ENCODE data around the gene SNAP23.

SNAP23 gene

GRCh38 chr15:42495361-42496212, at the start of gene SNAP23:
TSS of gene SNAP23 (plus strand) at chr15:42495634. CDS start at chr15:42511847, 16,213 bp downstream.
- ATAC-seq = peak; percentile 96
- H3K27me3 Mint-ChIP-seq = no peaks in the 10 kb centered on the region
- no peaks in the 10 kb centered on the region for H3K9me3 Mint-ChIP-seq
- H3K36me3 Mint-ChIP-seq = peaks cover 9% of the 10 kb centered on the region
- peak within 1 kb of the TSS; percentile 81 for H3K27ac Mint-ChIP-seq
- peaks cover 68% of the 10 kb centered on the region for H3K4me1 Mint-ChIP-seq
- peak within 1 kb of the TSS; percentile 95 for H3K4me3 Mint-ChIP-seq

- no peak for ATAC-seq
- Mint-ChIP-seq H3K27me3 (no peaks in the 10 kb centered on the region), H3K4me1 (peaks cover 6% of the 10 kb centered on the region), H3K27ac (no peak overlapping the region), H3K36me3 (peaks cover 65% of the 10 kb centered on the region), H3K4me3 (no peak overlapping the region), H3K9me3 (no peaks in the 10 kb centered on the region)
Observed at GRCh38 chr15:42447599-42447998, 47.8 kb upstream of the SNAP23 start.

- Mint-ChIP-seq H3K27ac (no peak overlapping the region), H3K36me3 (peaks cover 65% of the 10 kb centered on the region), H3K4me1 (peaks cover 6% of the 10 kb centered on the region), H3K27me3 (no peaks in the 10 kb centered on the region), H3K9me3 (no peaks in the 10 kb centered on the region), H3K4me3 (no peak overlapping the region)
- ATAC-seq = no peak
Observed at GRCh38 chr15:42448281-42448680, 47.2 kb upstream of the SNAP23 start.

GRCh38 chr15:42449770-42450424, 45.5 kb upstream of the SNAP23 start:
- Mint-ChIP-seq H3K4me1 (peaks cover 6% of the 10 kb centered on the region), H3K4me3 (no peak overlapping the region), H3K36me3 (peaks cover 56% of the 10 kb centered on the region), H3K27ac (no peak overlapping the region), H3K27me3 (no peaks in the 10 kb centered on the region), H3K9me3 (no peaks in the 10 kb centered on the region)
- ATAC-seq = no peak

- Mint-ChIP-seq H3K4me3 (no peak overlapping the region), H3K36me3 (peaks cover 51% of the 10 kb centered on the region), H3K4me1 (peaks cover 6% of the 10 kb centered on the region), H3K27ac (no peak overlapping the region), H3K9me3 (no peaks in the 10 kb centered on the region), H3K27me3 (no peaks in the 10 kb centered on the region)
- no peak for ATAC-seq
Observed at GRCh38 chr15:42450425-42450790, 45.0 kb upstream of the SNAP23 start.

GRCh38 chr15:42453826-42454225, 41.6 kb upstream of the SNAP23 start:
- Mint-ChIP-seq H3K4me3 (no peak overlapping the region), H3K4me1 (peaks cover 24% of the 10 kb centered on the region), H3K27me3 (no peaks in the 10 kb centered on the region), H3K36me3 (peaks cover 38% of the 10 kb centered on the region), H3K27ac (no peak overlapping the region), H3K9me3 (no peaks in the 10 kb centered on the region)
- ATAC-seq = no peak

- Mint-ChIP-seq H3K27ac (peak overlapping the region; percentile 30), H3K27me3 (no peaks in the 10 kb centered on the region), H3K4me1 (peaks cover 18% of the 10 kb centered on the region), H3K9me3 (no peaks in the 10 kb centered on the region), H3K36me3 (peaks cover 17% of the 10 kb centered on the region), H3K4me3 (no peak overlapping the region)
- no peak for ATAC-seq
Observed at GRCh38 chr15:42456531-42456930, 38.9 kb upstream of the SNAP23 start.

GRCh38 chr15:42456971-42457370, 38.5 kb upstream of the SNAP23 start:
- Mint-ChIP-seq H3K4me3 (no peak overlapping the region), H3K4me1 (peaks cover 18% of the 10 kb centered on the region), H3K36me3 (peaks cover 12% of the 10 kb centered on the region), H3K27me3 (no peaks in the 10 kb centered on the region), H3K27ac (peak overlapping the region; percentile 79), H3K9me3 (no peaks in the 10 kb centered on the region)
- ATAC-seq = no peak

GRCh38 chr15:42457445-42458442, 37.7 kb upstream of the SNAP23 start:
- H3K4me1 Mint-ChIP-seq = peaks cover 18% of the 10 kb centered on the region
- no peaks in the 10 kb centered on the region for H3K27me3 Mint-ChIP-seq
- peak; percentile 77 for ATAC-seq
- H3K36me3 Mint-ChIP-seq = peaks cover 12% of the 10 kb centered on the region
- H3K27ac Mint-ChIP-seq = peak overlapping the region; percentile 79
- peak overlapping the region; percentile 12 for H3K4me3 Mint-ChIP-seq
- no peaks in the 10 kb centered on the region for H3K9me3 Mint-ChIP-seq

- no peak for ATAC-seq
- Mint-ChIP-seq H3K9me3 (no peaks in the 10 kb centered on the region), H3K4me1 (peaks cover 18% of the 10 kb centered on the region), H3K4me3 (no peak overlapping the region), H3K27me3 (no peaks in the 10 kb centered on the region), H3K36me3 (peaks cover 28% of the 10 kb centered on the region), H3K27ac (no peak overlapping the region)
Observed at GRCh38 chr15:42461261-42461660, 34.2 kb upstream of the SNAP23 start.

GRCh38 chr15:42465520-42466259, 29.7 kb upstream of the SNAP23 start:
- no peak for ATAC-seq
- no peak overlapping the region for H3K4me3 Mint-ChIP-seq
- H3K4me1 Mint-ChIP-seq = no peaks in the 10 kb centered on the region
- peaks cover 27% of the 10 kb centered on the region for H3K36me3 Mint-ChIP-seq
- no peaks in the 10 kb centered on the region for H3K9me3 Mint-ChIP-seq
- no peak overlapping the region for H3K27ac Mint-ChIP-seq
- no peaks in the 10 kb centered on the region for H3K27me3 Mint-ChIP-seq

GRCh38 chr15:42471002-42471401, 24.4 kb upstream of the SNAP23 start:
- no peak for ATAC-seq

GRCh38 chr15:42474827-42475226, 20.6 kb upstream of the SNAP23 start:
- Mint-ChIP-seq H3K36me3 (peaks cover 13% of the 10 kb centered on the region), H3K4me3 (no peak overlapping the region), H3K27ac (peak overlapping the region; percentile 17), H3K27me3 (no peaks in the 10 kb centered on the region), H3K4me1 (peaks cover 41% of the 10 kb centered on the region), H3K9me3 (no peaks in the 10 kb centered on the region)
- no peak for ATAC-seq

More at GRCh38 chr15:42471002-42471401, 24.4 kb upstream of the SNAP23 start:
- H3K27me3 Mint-ChIP-seq = no peaks in the 10 kb centered on the region
- peak overlapping the region; percentile 79 for H3K27ac Mint-ChIP-seq
- no peak overlapping the region for H3K4me3 Mint-ChIP-seq
- no peaks in the 10 kb centered on the region for H3K9me3 Mint-ChIP-seq
- peaks cover 18% of the 10 kb centered on the region for H3K36me3 Mint-ChIP-seq
- peaks cover 35% of the 10 kb centered on the region for H3K4me1 Mint-ChIP-seq

- peaks cover 22% of the 10 kb centered on the region for H3K36me3 Mint-ChIP-seq
- H3K27me3 Mint-ChIP-seq = no peaks in the 10 kb centered on the region
- no peak overlapping the region for H3K4me3 Mint-ChIP-seq
- H3K27ac Mint-ChIP-seq = no peak overlapping the region
- no peaks in the 10 kb centered on the region for H3K9me3 Mint-ChIP-seq
- H3K4me1 Mint-ChIP-seq = peaks cover 25% of the 10 kb centered on the region
- no peak for ATAC-seq
Observed at GRCh38 chr15:42482701-42483100, 12.7 kb upstream of the SNAP23 start.

All from stimulated activated memory B cell treated with anti-CD40 and anti-IgM and Interleukin-4, amounts not matched to agents 10 μg/mL and 1 μg/mL and 100 μg/mL, for 72 hours (primary cell).